NCI-H510A treated with DMSO at 0.1 percent for 48 hours (cell line): ENCODE results near the gene MPZ.
A peak's percentile ranks its signal among the peaks of the same experiment; 100 is the strongest.
"Not testable (repeated sequence)": the region's sequence is repeated elsewhere in the genome, so short reads cannot be mapped to it uniquely, and the experiment has no call there.

ENCODE experiments used
- DNase-seq: peaks from one replicate; lab custom pipeline; 2025; lab: John Stamatoyannopoulos, UW

Gene MPZ

DNA sequence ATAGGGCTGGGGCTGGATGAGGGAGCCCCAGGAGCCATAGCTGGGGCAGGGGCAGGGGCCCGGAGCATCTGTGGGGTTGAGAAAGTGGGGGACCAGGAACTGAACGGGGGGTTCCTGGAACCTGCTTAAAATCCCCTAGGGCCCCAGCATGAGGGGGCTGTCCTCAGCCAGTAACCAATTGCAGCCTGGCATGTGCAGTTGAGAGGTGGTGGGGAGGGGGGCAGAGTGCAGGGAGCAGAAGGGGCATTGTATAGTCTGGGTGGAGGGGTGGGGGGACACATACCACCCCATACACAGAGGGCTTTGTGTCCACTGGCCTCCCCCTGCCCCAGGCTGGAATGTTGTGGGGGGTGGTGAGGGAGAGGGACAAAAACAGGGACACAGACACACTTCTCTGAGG is at the start of gene MPZ:
Gene MPZ (minus strand): TSS at position 101 of the 400 bp plus-strand sequence. CDS start 63 bp downstream, at position 38.
- no peak for DNase-seq

DNA sequence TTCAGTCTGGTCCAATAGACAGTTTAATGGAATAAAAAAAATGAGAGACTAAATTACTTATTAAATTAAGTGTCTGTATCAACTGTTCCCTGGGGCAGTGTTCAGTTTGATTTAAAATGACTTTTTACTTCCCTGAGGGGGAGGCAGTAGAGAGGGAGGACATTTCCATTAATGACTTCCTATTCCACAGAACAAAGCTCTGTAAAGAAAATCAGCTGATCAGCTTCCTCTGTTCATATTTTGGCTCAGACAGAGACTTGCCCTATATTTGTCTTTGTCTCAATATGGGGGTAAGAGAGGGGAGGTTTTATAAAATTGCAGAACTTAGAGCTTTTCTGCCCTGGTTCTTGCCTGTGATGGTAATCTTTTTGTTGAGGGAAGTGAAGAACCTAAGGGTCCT is 49.5 kb upstream of the MPZ start:
- no peak for DNase-seq

DNA sequence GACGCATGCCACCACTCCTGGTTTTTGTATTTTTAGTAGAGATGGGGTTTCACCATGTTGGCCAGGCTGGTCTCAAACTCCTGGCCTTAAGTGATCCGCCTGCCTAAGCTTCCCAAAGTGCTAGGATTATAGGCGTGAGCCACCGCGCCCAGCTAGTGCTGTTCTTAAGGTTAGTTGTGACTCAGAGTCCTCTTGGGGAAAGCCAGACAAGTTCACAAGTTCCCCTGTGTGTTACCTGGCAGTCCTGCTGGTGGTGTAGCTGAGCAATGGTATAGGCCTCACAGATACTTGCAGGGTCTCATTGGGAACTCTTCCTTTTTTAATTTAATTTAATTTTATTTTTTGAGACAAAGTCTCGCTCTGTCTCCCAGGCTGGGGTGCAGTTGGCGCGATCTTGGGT is 47.3 kb upstream of the MPZ start:
- no peak for DNase-seq

DNA sequence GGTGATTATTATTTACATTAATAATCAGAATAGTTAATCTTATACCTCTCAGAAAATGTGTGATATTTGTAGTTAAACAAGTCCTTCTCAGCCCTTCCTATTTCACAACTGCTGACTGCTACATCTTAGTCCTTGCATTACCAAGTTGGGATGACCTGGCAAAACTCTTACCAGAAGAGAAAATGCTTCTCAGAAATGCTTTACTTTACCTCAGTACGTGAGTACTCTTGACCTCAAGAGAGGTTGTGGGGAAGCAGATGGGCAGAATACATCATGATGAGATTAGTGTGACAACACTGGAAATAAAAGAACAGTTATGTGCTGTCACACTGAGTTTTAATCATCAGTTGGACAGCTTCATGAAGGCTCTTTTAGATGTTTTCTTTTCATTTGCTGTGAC is 41.7 kb upstream of the MPZ start:
- no peak for DNase-seq

DNA sequence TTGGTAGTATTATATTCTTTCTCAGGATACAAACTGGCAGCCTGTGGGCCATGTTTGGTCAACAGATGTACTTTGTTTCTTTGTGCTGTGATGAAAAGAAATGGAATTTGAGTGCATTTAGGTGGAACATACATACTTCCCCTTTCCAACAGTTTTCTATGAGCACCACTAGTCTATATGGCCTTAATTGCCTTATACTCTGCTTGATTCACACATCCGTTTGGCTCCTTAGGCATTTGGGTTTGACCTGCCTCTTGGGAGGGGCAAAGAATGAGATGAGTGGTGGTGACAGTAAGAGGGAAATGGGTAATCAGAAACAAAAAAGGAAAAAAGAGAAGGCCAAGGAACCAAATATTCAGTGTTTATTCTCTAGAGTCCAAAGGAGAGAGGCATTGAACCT is 40.9 kb upstream of the MPZ start:
- no peak for DNase-seq

DNA sequence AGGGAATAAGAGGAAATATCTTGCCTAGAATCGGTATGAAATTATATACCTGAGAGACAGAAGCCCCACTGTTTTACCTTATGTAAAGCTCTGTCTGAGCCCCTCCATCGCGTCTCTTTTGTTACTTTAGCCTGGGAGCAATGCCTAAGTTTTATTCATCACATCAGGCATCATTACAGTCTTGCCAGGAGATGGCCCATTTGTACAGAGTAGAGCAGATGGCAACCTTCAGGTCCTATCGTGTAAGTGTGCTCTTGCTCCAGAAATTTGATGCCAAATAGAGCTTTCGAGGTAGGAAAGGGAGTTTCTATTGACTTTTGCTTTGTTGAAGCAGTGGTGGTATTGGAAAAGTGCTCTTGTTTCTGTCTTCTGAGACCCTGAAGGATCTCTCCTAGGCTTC is 33.1 kb upstream of the MPZ start:
- no peak for DNase-seq

DNA sequence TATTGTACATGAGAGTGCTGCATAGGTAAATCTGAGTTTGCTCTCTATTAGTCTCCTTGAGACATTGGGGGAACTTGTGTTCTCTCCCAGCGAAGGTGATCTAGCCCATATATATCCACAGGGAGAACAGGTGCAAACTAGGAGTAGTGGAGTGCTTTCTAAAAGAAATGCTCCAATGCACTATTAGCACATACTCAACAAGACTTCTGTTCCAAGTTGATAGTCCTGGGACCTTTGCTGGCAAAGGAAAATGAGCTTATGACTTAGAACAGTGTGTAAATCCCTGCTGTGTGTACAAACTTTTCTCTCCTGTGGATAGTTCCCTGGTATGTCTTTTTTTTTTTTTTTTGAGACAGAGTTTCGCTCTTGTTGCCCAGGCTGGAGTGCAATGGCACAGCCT is 32.4 kb upstream of the MPZ start:
- no peak for DNase-seq

DNA sequence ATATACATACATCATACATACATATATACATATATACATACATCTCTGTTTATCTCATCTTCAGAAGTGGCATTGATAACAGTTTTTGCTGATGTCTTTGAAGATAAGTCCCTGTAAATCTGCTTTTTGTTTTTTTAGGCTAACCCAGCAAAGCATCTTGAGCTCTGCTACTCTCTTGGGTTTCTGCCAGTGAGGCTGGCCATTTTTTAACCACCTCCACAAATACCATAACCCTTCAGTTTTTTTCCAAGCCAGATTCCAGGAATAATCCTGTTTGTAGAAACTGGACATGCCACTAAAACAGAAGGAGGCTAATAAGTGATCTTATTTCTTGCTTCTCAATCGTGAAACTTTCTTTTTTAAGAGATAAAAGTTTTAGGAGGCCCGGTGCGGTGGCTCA is 26.0 kb upstream of the MPZ start:
- DNase-seq = no peak

DNA sequence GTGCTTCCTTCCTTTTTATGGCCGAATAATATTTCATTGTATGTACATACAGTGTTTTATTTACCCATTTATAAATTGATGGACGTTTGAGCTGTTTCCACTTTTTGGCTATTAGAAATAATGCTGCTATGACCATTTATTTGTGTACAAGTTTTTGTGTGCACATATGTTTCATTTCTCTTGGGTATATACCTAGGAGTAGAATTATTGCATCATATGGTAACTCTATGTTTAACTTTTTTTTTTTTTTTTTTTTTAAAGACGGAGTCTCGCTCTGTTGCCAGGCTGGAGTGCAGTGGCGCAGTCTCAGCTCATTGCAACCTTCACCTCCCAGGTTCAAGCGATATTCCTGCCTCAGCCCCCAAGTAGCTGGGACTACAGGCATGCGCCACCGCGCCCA is 23.4 kb upstream of the MPZ start:
- no peak for DNase-seq

DNA sequence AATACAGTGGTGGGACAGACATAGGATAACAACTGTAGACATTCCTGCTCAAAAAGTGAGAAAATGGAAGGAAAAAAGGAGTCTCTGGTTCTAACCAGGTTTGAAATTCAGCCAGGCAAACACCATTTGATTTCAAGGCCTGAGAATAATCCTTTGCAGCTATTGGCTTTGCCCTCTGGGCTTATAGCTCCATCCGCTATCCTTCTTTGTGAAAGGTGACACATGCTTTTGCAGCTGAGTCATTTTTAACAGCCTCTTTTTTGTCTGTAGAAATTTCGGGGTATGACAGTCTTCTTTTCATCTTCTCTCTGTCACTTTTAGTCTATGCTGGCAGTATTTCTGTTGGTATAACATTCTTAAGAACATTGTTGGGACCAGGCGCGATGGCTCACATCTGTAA is 20.6 kb upstream of the MPZ start:
- no peak for DNase-seq

DNA sequence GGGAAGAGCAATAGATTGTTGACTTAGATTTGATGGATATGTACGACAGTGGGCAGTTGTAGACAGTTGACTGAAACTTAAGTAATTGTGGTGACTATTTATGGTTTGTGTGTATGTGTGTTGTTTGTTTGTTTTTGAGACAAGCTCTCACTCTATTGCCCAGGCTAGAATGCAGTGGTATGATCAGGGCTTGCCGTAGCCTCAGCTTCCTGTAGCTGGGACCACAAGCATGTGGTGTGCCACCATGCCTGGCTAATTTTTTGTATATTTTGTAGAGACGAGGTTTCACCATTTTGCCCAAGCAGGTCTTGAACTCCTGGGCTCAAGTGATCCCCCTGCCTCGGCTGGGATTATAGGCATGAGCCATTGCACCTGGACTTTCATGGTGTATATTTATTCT is 14.3 kb upstream of the MPZ start:
- DNase-seq = no peak

DNA sequence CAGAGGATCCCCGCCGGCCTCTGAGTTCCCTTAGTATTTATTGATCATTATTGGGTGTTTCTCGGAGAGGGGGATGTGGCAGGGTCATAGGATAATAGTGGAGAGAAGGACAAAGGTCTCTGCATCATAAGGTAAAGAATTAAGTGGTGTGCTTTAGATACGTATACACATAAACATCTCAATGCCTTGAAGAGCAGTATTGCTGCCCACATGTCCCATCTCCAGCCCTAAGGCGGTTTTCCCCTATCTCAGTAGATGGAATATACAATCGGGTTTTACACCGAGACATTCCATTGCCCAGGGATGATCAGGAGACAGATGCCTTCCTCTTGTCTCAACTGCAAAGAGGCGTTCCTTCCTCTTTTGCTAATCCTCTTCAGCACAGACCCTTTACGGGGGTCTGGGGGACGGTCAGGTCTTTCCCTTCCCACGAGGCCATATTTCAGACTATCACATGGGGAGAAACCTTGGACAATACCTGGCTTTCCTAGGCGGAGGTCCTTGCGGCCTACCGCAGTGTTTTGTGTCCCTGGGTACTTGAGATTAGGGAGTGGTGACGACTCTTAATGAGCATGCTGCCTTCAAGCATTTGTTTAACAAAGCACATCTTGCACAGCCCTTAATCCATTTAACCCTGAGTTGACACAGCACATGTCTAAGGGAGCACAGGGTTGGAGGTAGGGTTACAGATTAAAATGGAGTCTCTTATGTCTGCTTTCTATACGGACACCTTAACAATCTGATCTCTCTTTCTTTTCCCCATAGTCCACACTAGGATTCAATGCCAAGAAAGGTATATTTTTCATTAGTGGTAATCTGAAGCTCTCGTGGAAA is 6.3 kb upstream of the MPZ start:
- not testable (repeated sequence) for DNase-seq

DNA sequence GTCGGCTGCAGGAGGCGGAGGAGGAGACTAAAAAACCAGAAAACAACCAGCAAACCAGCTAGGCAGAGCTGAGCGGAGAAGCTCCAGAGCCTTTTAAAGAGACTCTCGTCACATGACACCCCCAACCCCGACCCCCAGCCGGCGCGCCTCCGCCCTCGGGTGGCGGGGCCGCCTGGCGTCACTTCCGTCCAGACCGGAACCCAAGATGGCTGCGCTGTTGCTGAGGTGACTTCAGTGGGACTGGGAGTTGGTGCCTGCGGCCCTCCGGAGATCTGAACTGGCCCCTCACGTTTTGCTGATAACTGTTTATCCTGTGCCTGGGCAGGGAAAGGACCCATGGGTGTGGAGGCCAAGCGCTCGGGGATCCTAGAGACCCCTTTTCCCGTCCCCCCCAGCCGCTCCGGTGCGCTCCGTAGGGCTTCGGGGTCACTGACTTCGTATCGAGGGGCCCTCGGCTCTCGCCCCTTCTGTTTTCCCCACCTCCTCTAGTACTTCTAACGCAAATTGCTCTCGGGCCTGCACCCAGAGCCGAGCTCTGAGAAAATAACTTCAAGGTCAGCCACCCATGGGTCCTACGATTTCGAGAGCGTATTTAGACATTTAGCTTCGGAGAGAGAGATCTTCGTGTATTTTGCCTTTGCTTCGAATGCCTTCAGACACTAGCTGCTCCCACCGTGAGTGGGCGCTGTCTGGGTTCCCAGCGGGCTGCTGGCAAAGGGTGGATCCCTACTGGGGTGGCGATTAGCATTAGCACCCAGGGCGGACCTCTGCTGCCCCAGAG is 4.6 kb upstream of the MPZ start, which contains the start of gene SDHC:
Gene SDHC (plus strand): TSS at position 181 of the 781 bp plus-strand sequence. CDS start 25 bp downstream, at position 206.
- DNase-seq = peak; percentile 53

DNA sequence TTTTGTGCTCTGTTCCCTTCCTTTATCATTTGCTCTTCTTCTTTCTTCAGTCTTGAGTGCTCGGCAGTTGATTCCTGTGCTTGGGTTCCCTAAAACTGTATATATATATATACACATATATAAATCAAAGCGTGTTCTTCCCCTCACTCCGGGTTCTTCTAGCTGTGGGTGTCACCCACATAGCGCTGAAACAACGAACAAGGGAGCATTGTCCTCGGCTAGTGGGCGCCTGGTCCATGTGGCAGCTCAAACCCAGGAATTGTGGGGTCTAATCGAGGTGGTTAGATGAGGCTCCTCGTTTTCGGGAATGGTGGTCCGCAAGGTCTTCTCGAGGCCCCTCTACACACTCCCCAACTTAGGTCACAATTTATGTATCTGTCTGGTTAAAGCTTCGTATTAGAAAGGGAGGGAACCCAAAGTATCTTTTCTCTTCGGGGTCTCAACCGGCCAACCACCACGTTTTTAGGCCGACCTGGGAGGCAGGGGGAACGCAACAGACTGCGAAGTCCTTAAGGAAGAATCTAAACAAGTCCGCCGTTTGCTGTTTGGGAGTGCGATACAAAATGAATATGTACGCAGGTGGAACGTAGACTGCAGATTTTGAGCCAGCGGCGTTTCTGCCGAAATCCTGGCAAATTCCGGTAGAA is 3.9 kb upstream of the MPZ start:
- no peak for DNase-seq

DNA sequence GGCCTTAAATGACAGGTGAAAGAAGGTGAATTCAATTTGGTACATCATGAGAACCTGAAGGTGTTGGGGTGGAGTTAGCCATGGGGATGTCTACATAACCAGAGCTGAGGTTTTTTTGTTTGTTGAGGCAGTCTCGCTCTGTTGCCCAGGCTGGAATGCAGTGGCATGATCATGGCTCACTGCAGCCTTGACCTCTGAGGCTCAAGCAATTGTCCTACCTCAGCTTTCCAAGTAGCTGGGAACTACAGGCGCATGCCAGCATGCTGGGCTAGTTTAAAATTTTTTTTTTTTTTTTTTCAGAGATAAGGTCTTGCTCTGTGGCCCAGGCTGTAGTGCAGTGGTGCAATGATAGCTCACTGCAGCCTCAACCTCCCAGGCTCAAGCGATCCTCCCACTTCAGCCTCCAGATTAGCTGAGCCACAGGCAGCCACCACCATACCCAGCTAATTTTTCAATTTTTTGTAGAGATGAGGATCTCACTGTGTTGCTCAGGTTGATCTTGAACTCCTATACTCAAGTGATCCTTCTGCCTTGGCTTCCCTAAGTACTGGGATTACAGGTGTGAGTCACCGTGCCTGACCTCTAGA is 1.9 kb upstream of the MPZ start:
- DNase-seq = no peak

DNA sequence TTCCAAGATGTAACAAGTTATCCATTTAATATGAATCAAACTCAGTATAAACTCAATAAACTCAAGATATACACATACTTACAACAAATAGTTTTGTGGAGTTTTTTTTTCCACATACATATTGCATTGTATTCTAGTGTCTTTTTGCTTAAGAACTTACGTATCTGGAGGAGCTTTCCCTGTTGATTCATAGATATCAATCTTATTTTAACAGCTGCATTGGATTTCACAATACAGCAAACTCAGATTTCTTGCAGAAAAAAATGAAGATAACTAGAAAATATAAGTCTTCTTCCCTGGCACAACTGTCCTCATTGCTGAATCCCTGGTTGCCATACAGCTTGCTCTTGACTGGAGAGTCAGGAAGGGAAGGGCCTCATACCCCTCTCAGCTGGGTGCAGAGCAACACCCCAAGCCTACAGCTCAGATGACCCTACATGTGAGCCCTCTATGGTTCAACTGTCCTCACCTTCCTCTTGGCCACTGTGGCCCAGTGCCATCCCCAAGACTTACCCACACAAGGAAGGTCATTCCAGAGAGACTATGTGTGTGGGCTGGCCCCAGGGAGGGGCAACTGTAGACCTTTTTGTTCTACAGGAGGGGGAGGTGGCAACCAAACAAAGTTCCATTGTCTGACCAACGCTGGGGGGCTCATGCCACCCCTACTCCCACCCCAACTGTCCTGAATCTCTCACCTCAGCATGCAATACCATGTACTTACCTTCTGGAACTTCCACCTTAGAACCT is 1.7 kb downstream of the MPZ start:
- no peak for DNase-seq

DNA sequence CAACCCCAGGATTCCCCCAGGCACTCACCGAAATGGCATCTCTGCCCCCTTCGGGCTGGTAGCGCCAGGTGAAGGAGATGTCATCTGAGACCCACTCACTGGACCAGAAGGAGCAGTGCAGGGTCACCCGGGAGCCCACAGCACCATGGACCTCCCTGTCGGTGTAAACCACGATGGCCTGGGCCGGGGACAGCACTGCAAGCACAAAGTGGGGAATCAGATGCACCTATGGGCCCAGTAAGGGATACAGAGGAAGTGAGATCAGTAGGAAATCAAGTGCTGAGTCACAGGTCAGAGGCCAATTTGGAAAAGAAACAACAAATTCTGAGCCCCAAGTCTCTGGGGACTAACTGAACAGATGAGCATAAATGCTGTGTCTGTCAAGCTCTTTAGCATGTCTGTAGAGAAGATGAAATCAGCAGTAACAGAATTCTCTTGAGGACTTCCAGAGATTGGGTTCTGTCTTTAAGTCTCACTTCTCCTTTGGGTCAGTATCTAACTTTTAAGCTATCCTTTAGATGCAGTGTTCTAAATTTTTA is 2.5 kb downstream of the MPZ start:
- no peak for DNase-seq

DNA sequence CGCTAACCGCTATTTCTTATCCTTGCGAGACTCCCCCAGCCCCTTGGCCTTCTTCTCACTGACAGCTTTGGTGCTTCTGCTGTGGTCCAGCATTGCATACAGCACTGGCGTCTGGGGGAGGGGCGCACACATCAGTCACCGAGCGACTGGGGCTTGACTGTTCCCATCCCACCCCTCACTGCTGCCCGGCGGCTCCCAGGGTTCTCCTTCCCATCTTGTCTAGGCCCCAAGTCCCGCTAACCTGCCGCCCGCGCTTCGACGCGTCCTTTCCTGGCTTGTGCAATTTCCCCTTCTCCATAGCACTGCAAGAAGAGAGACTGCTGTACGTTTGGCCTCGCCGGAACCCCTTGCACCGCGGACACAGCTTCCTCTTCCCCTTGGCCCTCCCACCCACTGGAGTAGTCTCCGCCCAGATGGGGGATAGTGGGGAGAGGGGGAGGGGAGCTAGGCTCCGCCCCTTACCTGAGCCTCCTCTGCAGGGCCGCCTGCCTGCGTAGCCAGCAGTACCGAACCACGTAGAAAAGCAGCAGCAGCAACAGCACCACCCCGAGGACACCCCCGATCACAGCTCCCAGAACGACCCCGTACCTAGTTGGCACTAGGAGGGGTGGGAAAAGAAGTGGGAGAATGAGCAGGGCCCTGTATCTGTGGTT is 3.8 kb downstream of the MPZ start:
- peak; percentile 74 for DNase-seq

DNA sequence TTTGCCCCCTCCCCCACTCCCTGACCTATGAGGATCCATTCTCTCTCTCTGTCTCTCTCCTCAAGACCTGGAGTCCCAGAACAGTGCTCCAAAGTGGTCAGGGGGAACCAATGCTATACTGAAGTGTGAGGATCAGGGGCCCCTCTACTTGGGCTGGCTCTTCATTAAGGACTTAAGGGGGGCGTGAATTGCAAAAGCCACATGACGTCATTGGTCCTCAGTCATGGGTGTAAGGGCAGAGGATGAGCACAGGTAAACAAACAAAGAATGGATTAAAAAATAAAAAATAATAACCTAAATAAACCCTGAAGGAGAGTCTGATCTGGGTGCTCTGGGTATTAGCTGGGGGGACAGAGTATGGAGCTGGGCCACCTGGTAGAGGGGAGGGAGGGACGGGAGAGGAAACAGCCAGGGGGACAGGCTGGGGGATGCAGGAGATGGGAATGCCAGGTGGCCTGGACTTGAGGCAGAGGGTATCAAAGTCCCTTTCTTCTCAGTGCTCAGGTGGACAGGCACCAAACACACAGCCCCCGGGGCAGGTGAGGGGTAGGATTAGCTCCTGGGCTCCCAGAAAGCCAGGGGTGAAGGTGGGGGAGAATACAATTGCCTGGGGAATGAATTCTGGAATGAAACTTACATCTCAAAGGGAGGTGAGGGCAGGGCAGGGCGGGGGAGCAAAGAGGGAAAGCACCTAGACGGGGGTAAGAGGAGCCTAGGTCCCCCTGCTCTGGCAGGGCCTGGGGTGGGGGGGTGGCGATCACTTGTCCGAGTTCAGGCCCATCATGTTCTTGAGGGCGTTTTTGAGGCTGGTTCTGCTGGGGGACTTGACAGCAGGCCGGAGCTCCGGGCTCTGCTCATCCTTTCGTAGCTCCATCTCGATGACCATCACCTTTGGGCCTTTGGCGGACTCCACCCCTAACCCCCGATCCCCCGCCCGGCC is 4.6 kb downstream of the MPZ start:
- DNase-seq = no peak

DNA sequence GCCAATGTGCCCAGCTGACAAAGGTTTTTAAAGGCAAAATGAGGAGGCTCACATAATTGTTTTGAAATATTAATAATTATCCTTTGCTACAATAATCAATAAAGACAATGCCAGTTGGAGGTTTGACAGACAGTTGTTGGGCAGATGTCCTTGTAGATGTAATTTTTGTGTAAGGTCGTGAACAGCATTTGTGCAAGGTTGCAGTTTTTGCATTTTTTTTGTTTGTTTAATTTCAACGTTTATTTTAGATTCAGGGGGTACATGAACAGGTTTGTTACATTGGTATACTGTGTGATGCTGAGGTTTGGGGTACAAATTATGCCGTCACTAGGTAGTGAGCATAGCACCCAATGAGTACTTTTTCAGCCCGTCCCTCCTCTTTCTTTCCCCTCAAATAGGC is 9.3 kb downstream of the MPZ start:
- DNase-seq = no peak
